H1 (cell line): ENCODE data around the gene PCDHGA8. TPM values are rescaled to one million over a fixed set of nuclear protein-coding genes. Genes with fewer than 3 reads are reported as not detected.

Source experiments
- CTCF ChIA-PET: fragments of 300-600 bp; sonication (Branson Sonifier 250); formaldehyde crosslinking; loops from one replicate; lab custom pipeline; 2021; ENCODE audit not compliant: partially characterized antibody; lab: Charles Lee
- POLR2A ChIA-PET: fragments of 300-600 bp; sonication (Branson Sonifier 250); formaldehyde crosslinking; loops from one replicate; lab custom pipeline; 2021; ENCODE audit warnings: inconsistent platforms; ENCODE audit not compliant: partially characterized antibody; lab: Charles Lee
- DNase-seq, 2 experiments: peaks; one replicate each; pipeline versions ENCODE4 v3.0.0 to v3.0.0-alpha.2; 2010 to 2022; ENCODE audit warnings: low spot score in 2 of 2, low read depth in 1 of 2, mixed read lengths in 1 of 2
- FAIRE-seq: peaks from 2 replicates; lab custom pipeline; 2011; peaks lifted over from hg19 to GRCh38; lab: Jason Lieb, UNC
- H2AFZ ChIP-seq: 2 replicates; pipeline ENCODE4 v1.8.1; 2012; ENCODE audit warnings: low read length, inconsistent platforms
- H2AK5ac ChIP-seq: 2 replicates; pipeline ENCODE4 v1.6.1; 2013; ENCODE audit warnings: low read depth, low read length
- H2BK120ac ChIP-seq: replicated peaks from 2 replicates; pipeline ENCODE3; 2013; ENCODE audit warnings: low read depth, low read length, inconsistent platforms
- H2BK12ac ChIP-seq: 2 replicates; pipeline ENCODE4 v1.6.1; 2013; ENCODE audit warnings: low read depth, low read length
- H2BK15ac ChIP-seq: 2 replicates; pipeline ENCODE4 v1.6.1; 2013; ENCODE audit warnings: low read length
- H2BK20ac ChIP-seq: 2 replicates; pipeline ENCODE4 v1.6.1; 2013; ENCODE audit warnings: low read length
- H2BK5ac ChIP-seq: 2 replicates; pipeline ENCODE4 v1.6.1; 2013; ENCODE audit warnings: low read depth, low read length
- H3K14ac ChIP-seq: 2 replicates; pipeline ENCODE4 v1.6.1; 2013; ENCODE audit warnings: inconsistent platforms; ENCODE audit not compliant: insufficient read length
- H3K18ac ChIP-seq: 2 replicates; pipeline ENCODE4 v1.6.1; 2013; ENCODE audit warnings: low read length; ENCODE audit errors: extremely low read depth
- H3K23ac ChIP-seq: 2 replicates; pipeline ENCODE4 v1.6.1; 2013; ENCODE audit warnings: inconsistent platforms; ENCODE audit not compliant: insufficient read length
- H3K23me2 ChIP-seq: 2 replicates; pipeline ENCODE4 v1.6.1; 2013; ENCODE audit warnings: low read depth, low read length
- H3K27ac ChIP-seq: 2 replicates; pipeline ENCODE4 v1.6.1; 2011; ENCODE audit warnings: low read depth, low read length, inconsistent platforms
- H3K27me3 ChIP-seq, 4 experiments: replicated peaks in 1 of 4; 1 replicate in 1 of 4; 2 replicates in 3 of 4; pipeline versions ENCODE4 v1.6.1 to v1.8.1; 2011 to 2013; ENCODE audit warnings: low read length in 3 of 4, mild to moderate bottlenecking in 3 of 4, inconsistent platforms in 2 of 4, mixed read lengths in 2 of 4, moderate library complexity in 1 of 4; ENCODE audit not compliant: control insufficient read depth in 3 of 4, insufficient read depth in 3 of 4; ENCODE audit errors: extremely low read depth in 1 of 4
- H3K36me3 ChIP-seq, 4 experiments: 2 replicates each; pipeline versions ENCODE4 v1.6.1 to v1.8.1; 2011 to 2013; ENCODE audit warnings: mild to moderate bottlenecking in 4 of 4, low read length in 3 of 4, moderate library complexity in 2 of 4, control low read depth in 1 of 4, inconsistent platforms in 1 of 4; ENCODE audit not compliant: insufficient read depth in 4 of 4, control insufficient read depth in 2 of 4
- H3K4ac ChIP-seq: replicated peaks from 2 replicates; pipeline ENCODE3; 2013; ENCODE audit warnings: low read length, low read depth, mixed read lengths, inconsistent platforms; ENCODE audit not compliant: insufficient read length
- H3K4me1 ChIP-seq, 4 experiments: replicated peaks in 1 of 4; 1 replicate in 1 of 4; 2 replicates in 3 of 4; pipeline versions ENCODE4 v1.6.1 to v1.8.1; 2011 to 2013; ENCODE audit warnings: low read length in 3 of 4, inconsistent platforms in 2 of 4, mixed read lengths in 1 of 4; ENCODE audit not compliant: insufficient read depth in 4 of 4, control insufficient read depth in 3 of 4
- H3K4me2 ChIP-seq, 2 experiments: 2 replicates each; pipeline versions ENCODE4 v1.6.1 to v1.8.1; 2011 to 2013; ENCODE audit warnings: low read depth in 2 of 2, low read length in 2 of 2, control low read depth in 1 of 2, inconsistent platforms in 1 of 2, mild to moderate bottlenecking in 1 of 2; ENCODE audit not compliant: insufficient read depth in 1 of 2
- H3K4me3 ChIP-seq, 4 experiments: fragments of 200-600, 300-600 bp in 1 of 4; sonication (generic), shearing (Covaris generic), sonication (Bioruptor Twin) in 1 of 4; 2 replicates each; pipeline versions ENCODE4 v1.5.1 to v1.8.1; 2011 to 2016; ENCODE audit warnings: low read length in 4 of 4, low read depth in 3 of 4, control low read depth in 2 of 4, inconsistent platforms in 2 of 4, mild to moderate bottlenecking in 2 of 4, mixed read lengths in 1 of 4, moderate library complexity in 1 of 4; ENCODE audit not compliant: insufficient read depth in 2 of 4; ENCODE audit errors: extremely low read depth in 1 of 4
- H3K56ac ChIP-seq: replicated peaks from 2 replicates; pipeline ENCODE3; 2013; ENCODE audit warnings: low read depth, mild to moderate bottlenecking, mixed read lengths, low read length, inconsistent platforms; ENCODE audit not compliant: insufficient read length
- H3K79me1 ChIP-seq: 2 replicates; pipeline ENCODE4 v1.6.1; 2013; ENCODE audit warnings: low read depth, low read length, control low read depth
- H3K79me2 ChIP-seq, 2 experiments: 2 replicates each; pipeline versions ENCODE4 v1.6.1 to v1.8.1; 2012 to 2013; ENCODE audit warnings: low read length in 2 of 2, mild to moderate bottlenecking in 2 of 2, inconsistent platforms in 1 of 2; ENCODE audit not compliant: insufficient read depth in 2 of 2, control insufficient read depth in 1 of 2
- H3K9ac ChIP-seq, 4 experiments: replicated peaks in 1 of 4; 1 replicate in 1 of 4; 2 replicates in 3 of 4; pipeline versions ENCODE4 v1.6.1 to v1.8.1; 2011 to 2013; ENCODE audit warnings: low read depth in 3 of 4, low read length in 3 of 4, control low read depth in 2 of 4, mild to moderate bottlenecking in 2 of 4, moderate library complexity in 2 of 4, inconsistent platforms in 1 of 4; ENCODE audit errors: extremely low read depth in 1 of 4
- H3K9me3 ChIP-seq, 2 experiments: 2 replicates each; pipeline versions ENCODE4 v1.6.1 to v1.8.1; 2012 to 2013; ENCODE audit warnings: mild to moderate bottlenecking in 2 of 2, moderate library complexity in 2 of 2, control low read depth in 1 of 2, inconsistent platforms in 1 of 2, low read depth in 1 of 2, low read length in 1 of 2, mixed read lengths in 1 of 2; ENCODE audit not compliant: insufficient read depth in 2 of 2
- H4K20me1 ChIP-seq, 2 experiments: replicated peaks in 1 of 2; 2 replicates each; pipeline versions ENCODE3 to v1.8.1; 2011 to 2013; ENCODE audit warnings: inconsistent platforms in 2 of 2, low read length in 2 of 2, mild to moderate bottlenecking in 1 of 2; ENCODE audit not compliant: insufficient read depth in 2 of 2, control insufficient read depth in 1 of 2
- H4K5ac ChIP-seq: 2 replicates; pipeline ENCODE4 v1.6.1; 2013; ENCODE audit warnings: low read length, low read depth, mixed read lengths, inconsistent platforms; ENCODE audit not compliant: insufficient read length
- H4K8ac ChIP-seq: 2 replicates; pipeline ENCODE4 v1.8.0; 2013; ENCODE audit warnings: mild to moderate bottlenecking, moderate library complexity, low read length, inconsistent platforms; ENCODE audit not compliant: insufficient read depth; ENCODE audit errors: extremely low read depth
- H4K91ac ChIP-seq: replicated peaks from 2 replicates; pipeline ENCODE3; 2013; ENCODE audit warnings: low read length, mixed read lengths, inconsistent platforms; ENCODE audit not compliant: insufficient read length
- CHD1 ChIP-seq: IDR thresholded peaks from 2 replicates; pipeline ENCODE4 v1.6.1; 2012; ENCODE audit warnings: low read depth, low read length, improper control_type of control experiment
- CHD2 ChIP-seq: IDR thresholded peaks from 2 replicates; pipeline ENCODE4 v1.6.1; 2012; ENCODE audit warnings: low read length, improper control_type of control experiment
- HDAC6 ChIP-seq: IDR thresholded peaks from one replicate; pipeline ENCODE4 v1.7.1; 2012; ENCODE audit warnings: low read depth, mild to moderate bottlenecking, inconsistent platforms, low read length, moderate library complexity
- KDM4A ChIP-seq: IDR thresholded peaks from one replicate; pipeline ENCODE4 v1.7.1; 2012; ENCODE audit warnings: low read depth, mild to moderate bottlenecking, moderate library complexity, low read length, inconsistent platforms; ENCODE audit not compliant: severe bottlenecking
- POU5F1 ChIP-seq: IDR thresholded peaks from 2 replicates; pipeline ENCODE4 v1.6.1; 2011; ENCODE audit warnings: low read depth, mild to moderate bottlenecking, low read length, moderate library complexity
- SIN3A ChIP-seq, 2 experiments: IDR thresholded peaks in 1 of 2; conservative IDR thresholded peaks in 1 of 2; 2 replicates each; pipeline ENCODE4 v1.6.1; 2011 to 2012; ENCODE audit warnings: low read length in 2 of 2, improper control_type of control experiment in 1 of 2, low read depth in 1 of 2, mild to moderate bottlenecking in 1 of 2
- SUZ12 ChIP-seq: fragments of 200-600 bp; sonication (generic); IDR thresholded peaks from 2 replicates; pipeline ENCODE4 v1.6.1; 2012; ENCODE audit warnings: mild to moderate bottlenecking, inconsistent platforms, low read length, moderate library complexity, mixed read lengths
- TAF1 ChIP-seq: IDR thresholded peaks from 2 replicates; pipeline ENCODE4 v1.6.1; 2011; ENCODE audit warnings: mild to moderate bottlenecking, low read depth, low read length
- WGBS, 2 experiments: shearing (Covaris generic) in 1 of 2; methylation state at CpG; one replicate each; pipeline versions ENCODE4 v1.1.6 to v1.1.7; 2013 to 2015; ENCODE audit warnings: low lambda C conversion rate in 2 of 2, mixed read lengths in 2 of 2, inconsistent platforms in 1 of 2, low coverage in 1 of 2, missing lambda C conversion rate in 1 of 2; ENCODE audit not compliant: insufficient replicate concordance in 2 of 2, insufficient coverage in 1 of 2, insufficient read length in 1 of 2; ENCODE audit errors: extremely low coverage in 1 of 2, missing lambda C conversion rate in 1 of 2; 5-methylcytosine and 5-hydroxymethylcytosine counted together
- polyA plus RNA-seq, 7 experiments: library from polyadenylated mRNA; depleted of rRNA in 3 of 7; stranded (reverse) in 5 of 7; unstranded in 2 of 7; fragments of >200 nt in 5 of 7; fragments of 200-250 nt in 2 of 7; gene quantifications; 1 replicate in 5 of 7; 2 replicates in 1 of 7; 4 replicates in 1 of 7; pipeline versions ENCODE4 v1.2.1 to v1.2.3, GENCODE V29; 2011 to 2013; ENCODE audit warnings: missing spikeins in 2 of 7, mixed read lengths in 2 of 7
- total RNA-seq: library from RNA; stranded (reverse); fragmentation: NEBNext Ultra II Directional; extraction: Animal tissue kit (Norgen Biotek cat#: 25700); gene quantifications from 2 replicates; pipeline ENCODE4 v1.2.1, GENCODE V29; 2021
- TF ChIP-seq, protein P1 (sequence below), 3 experiments: IDR thresholded peaks; 1 replicate in 2 of 3; 2 replicates in 1 of 3; pipeline versions ENCODE4 v1.5.1 to v1.6.1; 2011; ENCODE audit warnings: low read length in 3 of 3, mild to moderate bottlenecking in 3 of 3, inconsistent platforms in 2 of 3, low read depth in 1 of 3, moderate library complexity in 1 of 3; ENCODE audit not compliant: insufficient read depth in 1 of 3; ENCODE audit errors: control extremely low read depth in 1 of 3

Gene PCDHGA8
- total and polyA plus RNA-seq, 2 of the 8 experiments (the other 6 are each of a cell fraction or from before 2014, with no cell fraction given), result 0.79 to 1.4 TPM

- Histone ChIP-seq H3K79me2 (no peaks in the 10 kb centered on the region), H2AFZ (no peak overlapping the region), H4K91ac (no peak overlapping the region), H3K36me3 (peaks cover 0 to 6% (median 0%) of the 10 kb centered on the region in 4 experiments; a peak in 2 of 8 replicates), H2BK15ac (no peak overlapping the region), H3K56ac (no peak overlapping the region), H3K79me1 (no peaks in the 10 kb centered on the region), H3K4ac (no peak overlapping the region), H3K4me2 (no peak overlapping the region), H3K27me3 (no peaks in the 10 kb centered on the region), H3K9me3 (peaks cover 18 to 28% of the 10 kb centered on the region in 2 experiments), H2BK120ac (no peak overlapping the region), H2AK5ac (no peak overlapping the region), H2BK20ac (no peak overlapping the region), H3K4me3 (no peak overlapping the region), H2BK12ac (no peak overlapping the region), H2BK5ac (no peak overlapping the region), H4K20me1 (no peaks in the 10 kb centered on the region), H3K23ac (no peak overlapping the region), H3K23me2 (no peaks in the 10 kb centered on the region), H3K4me1 (no peaks in the 10 kb centered on the region), H4K8ac (no peak overlapping the region), H4K5ac (no peak overlapping the region), H3K18ac (no peak overlapping the region), H3K9ac (no peak overlapping the region), H3K14ac (no peak overlapping the region), H3K27ac (no peak overlapping the region)
- FAIRE-seq (no peak), DNase-seq (no peak)
- ChIA-PET POLR2A (no interaction called here), CTCF (interaction anchor here (7.0 kb wide), 1 partner anchor 15 kb away, joined by 67 read pairs; the partner anchor contains the start of genes PCDHGA11 and PCDHGB7)
- 96% methylated on average over 2 of the region's 2 CpGs; no CpG with 5 or more reads in 1 of the 2 experiments for WGBS, 2 experiments
- TF ChIP-seq CHD2 (no peak), TAF1 (no peak), POU5F1 (no peak), HDAC6 (no peak), SIN3A (conservative IDR thresholded peaks at IDR 0.05 in 1 of 2, IDR thresholded peaks at IDR 0.05 in 1 of 2; ENCODE audit: low read depth in 1 of 2, low read length in 2 of 2) (no peak), CHD1 (no peak), SUZ12 (no peak), KDM4A (no peak)
- TF ChIP-seq, protein P1, sequence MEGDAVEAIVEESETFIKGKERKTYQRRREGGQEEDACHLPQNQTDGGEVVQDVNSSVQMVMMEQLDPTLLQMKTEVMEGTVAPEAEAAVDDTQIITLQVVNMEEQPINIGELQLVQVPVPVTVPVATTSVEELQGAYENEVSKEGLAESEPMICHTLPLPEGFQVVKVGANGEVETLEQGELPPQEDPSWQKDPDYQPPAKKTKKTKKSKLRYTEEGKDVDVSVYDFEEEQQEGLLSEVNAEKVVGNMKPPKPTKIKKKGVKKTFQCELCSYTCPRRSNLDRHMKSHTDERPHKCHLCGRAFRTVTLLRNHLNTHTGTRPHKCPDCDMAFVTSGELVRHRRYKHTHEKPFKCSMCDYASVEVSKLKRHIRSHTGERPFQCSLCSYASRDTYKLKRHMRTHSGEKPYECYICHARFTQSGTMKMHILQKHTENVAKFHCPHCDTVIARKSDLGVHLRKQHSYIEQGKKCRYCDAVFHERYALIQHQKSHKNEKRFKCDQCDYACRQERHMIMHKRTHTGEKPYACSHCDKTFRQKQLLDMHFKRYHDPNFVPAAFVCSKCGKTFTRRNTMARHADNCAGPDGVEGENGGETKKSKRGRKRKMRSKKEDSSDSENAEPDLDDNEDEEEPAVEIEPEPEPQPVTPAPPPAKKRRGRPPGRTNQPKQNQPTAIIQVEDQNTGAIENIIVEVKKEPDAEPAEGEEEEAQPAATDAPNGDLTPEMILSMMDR (IDR thresholded peaks at IDR 0.05; ENCODE audit: control extremely low read depth in 1 of 3, insufficient read depth in 1 of 3, low read depth in 1 of 3, low read length in 3 of 3), result no peak
These were observed 41.6 kb downstream of the PCDHGA8 start for GRCh38 chr5:141434006-141434405.
